HepG2 (cell line): ENCODE measurements around the gene MST1R. TPM values are rescaled to one million over a fixed set of nuclear protein-coding genes. Genes with fewer than 3 reads are reported as not detected.

Experiments
- CENPX ChIP-seq: sonication (generic); formaldehyde crosslinking; IDR thresholded peaks from 2 replicates; pipeline ENCODE4 v1.9.0; 2021; ENCODE audit warnings: mild to moderate bottlenecking, missing genetic modification reagents, moderate library complexity
- CREB1 ChIP-seq, 2 experiments: fragments of 450-650 bp in 1 of 2; IDR thresholded peaks; 2 replicates each; pipeline ENCODE4 v1.6.1; 2016 to 2017; ENCODE audit warnings: control low read depth in 1 of 2, mild to moderate bottlenecking in 1 of 2, missing compliant biosample characterization in 1 of 2, missing genetic modification characterization in 1 of 2
- FOXO1 ChIP-seq: sonication (generic); formaldehyde crosslinking; IDR thresholded peaks from 2 replicates; pipeline ENCODE4 v1.4.0; 2020; ENCODE audit warnings: missing genetic modification reagents
- GABPA ChIP-seq, 2 experiments: IDR thresholded peaks; 2 replicates each; pipeline ENCODE4 v1.6.1; 2011 to 2016; ENCODE audit warnings: low read depth in 2 of 2, low read length in 1 of 2, missing biosample characterization in 1 of 2, missing genetic modification characterization in 1 of 2
- ZNF33A ChIP-seq: sonication (generic); formaldehyde crosslinking; IDR thresholded peaks from 2 replicates; pipeline ENCODE4 v1.5.1; 2020; ENCODE audit warnings: missing genetic modification reagents, mild to moderate bottlenecking, moderate library complexity, borderline replicate concordance
- ZNF510 ChIP-seq: sonication (generic); formaldehyde crosslinking; IDR thresholded peaks from 2 replicates; pipeline ENCODE4 v1.4.0; 2020; ENCODE audit warnings: low read depth, mild to moderate bottlenecking, missing genetic modification reagents
- ZNF569 ChIP-seq: sonication (generic); formaldehyde crosslinking; IDR thresholded peaks from 2 replicates; pipeline ENCODE4 v1.5.0; 2020; ENCODE audit warnings: mild to moderate bottlenecking, missing genetic modification reagents, moderate library complexity, borderline replicate concordance
- polyA plus RNA-seq, 8 experiments: library from polyadenylated mRNA; depleted of rRNA in 3 of 8; stranded (reverse) in 7 of 8; unstranded in 1 of 8; fragments of >200 nt; fragmentation: Illumina TruSeq in 4 of 8; extraction: Trizol in 4 of 8; gene quantifications; 2 replicates each; pipeline versions ENCODE4 v1.2.1 to v1.2.3, GENCODE V29; 2011 to 2016; ENCODE audit warnings: low read depth in 4 of 8, missing spikeins in 1 of 8, mixed read lengths in 1 of 8; ENCODE audit not compliant: insufficient read depth in 1 of 8
- total RNA-seq, 5 experiments: library from RNA; depleted of rRNA; stranded (reverse); fragments of >200 nt; fragmentation: Illumina TruSeq; extraction: Trizol; gene quantifications; 2 replicates each; pipeline ENCODE4 v1.2.3, GENCODE V29; 2016; ENCODE audit warnings: low read depth in 1 of 5
- TF ChIP-seq, protein P1 (sequence below), 2 experiments: sonication (generic) in 1 of 2; formaldehyde crosslinking in 1 of 2; IDR thresholded peaks; 2 replicates each; pipeline versions ENCODE4 v1.6.1 to v1.9.0; 2014 to 2022; ENCODE audit warnings: antibody characterized with exemption in 1 of 2, borderline replicate concordance in 1 of 2, inconsistent platforms in 1 of 2, low read depth in 1 of 2, missing genetic modification reagents in 1 of 2
- TF ChIP-seq, protein P2 (sequence below): sonication (generic); formaldehyde crosslinking; IDR thresholded peaks from 2 replicates; pipeline ENCODE4 v1.5.1; 2020; ENCODE audit warnings: missing genetic modification reagents, mild to moderate bottlenecking, borderline replicate concordance
- TF ChIP-seq, protein P3 (sequence below): sonication (generic); formaldehyde crosslinking; IDR thresholded peaks from 2 replicates; pipeline ENCODE4 v1.5.1; 2020; ENCODE audit warnings: mild to moderate bottlenecking, missing genetic modification reagents, borderline replicate concordance

MST1R gene
- total and polyA plus RNA-seq, 2 of the 13 experiments (the other 11 are each of a cell fraction or from before 2014, with no cell fraction given) = 0.11 to 0.77 TPM

DNA sequence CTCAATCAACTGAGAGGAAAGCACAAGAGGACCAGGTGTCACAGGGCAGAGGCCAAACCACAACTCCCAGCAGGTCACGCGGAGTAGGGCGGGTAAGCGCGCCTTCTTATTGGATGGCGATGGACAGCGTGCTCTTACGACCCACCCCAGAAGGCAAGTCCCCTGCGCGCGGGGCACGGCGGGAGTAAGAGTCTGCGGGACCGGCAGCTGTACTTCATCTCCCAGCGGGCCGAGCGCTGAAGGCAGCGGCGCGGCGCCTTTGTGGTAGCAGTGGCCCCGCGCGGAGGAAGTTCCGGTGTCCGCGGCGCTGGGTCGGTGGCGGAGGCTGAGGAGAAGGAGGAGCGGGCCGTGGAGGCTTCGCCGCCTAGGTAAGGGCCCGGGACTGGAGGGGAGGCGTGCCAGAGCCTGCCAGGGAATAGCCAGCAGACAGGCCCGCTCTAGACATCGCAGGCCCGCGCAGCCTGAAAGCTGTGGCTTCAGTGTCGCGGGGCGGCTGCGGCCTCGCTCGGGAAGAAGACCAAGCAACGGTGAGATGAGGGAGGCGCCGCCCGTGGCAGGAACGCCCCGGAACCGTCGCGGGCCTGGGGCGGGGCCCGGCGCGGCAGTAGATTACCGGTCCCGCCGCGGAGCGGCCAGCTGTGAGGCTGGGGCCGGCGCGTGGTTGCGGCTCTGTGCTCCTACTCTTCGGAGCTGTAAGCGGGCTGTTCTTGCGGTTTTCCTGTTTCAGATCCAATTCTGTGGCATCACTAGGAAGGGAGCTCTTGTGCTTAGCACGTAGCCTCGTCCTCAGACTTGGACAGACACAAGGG is 36.4 kb upstream of the MST1R start, which contains the start of gene RBM6 (continued):
- TF ChIP-seq, protein P1, sequence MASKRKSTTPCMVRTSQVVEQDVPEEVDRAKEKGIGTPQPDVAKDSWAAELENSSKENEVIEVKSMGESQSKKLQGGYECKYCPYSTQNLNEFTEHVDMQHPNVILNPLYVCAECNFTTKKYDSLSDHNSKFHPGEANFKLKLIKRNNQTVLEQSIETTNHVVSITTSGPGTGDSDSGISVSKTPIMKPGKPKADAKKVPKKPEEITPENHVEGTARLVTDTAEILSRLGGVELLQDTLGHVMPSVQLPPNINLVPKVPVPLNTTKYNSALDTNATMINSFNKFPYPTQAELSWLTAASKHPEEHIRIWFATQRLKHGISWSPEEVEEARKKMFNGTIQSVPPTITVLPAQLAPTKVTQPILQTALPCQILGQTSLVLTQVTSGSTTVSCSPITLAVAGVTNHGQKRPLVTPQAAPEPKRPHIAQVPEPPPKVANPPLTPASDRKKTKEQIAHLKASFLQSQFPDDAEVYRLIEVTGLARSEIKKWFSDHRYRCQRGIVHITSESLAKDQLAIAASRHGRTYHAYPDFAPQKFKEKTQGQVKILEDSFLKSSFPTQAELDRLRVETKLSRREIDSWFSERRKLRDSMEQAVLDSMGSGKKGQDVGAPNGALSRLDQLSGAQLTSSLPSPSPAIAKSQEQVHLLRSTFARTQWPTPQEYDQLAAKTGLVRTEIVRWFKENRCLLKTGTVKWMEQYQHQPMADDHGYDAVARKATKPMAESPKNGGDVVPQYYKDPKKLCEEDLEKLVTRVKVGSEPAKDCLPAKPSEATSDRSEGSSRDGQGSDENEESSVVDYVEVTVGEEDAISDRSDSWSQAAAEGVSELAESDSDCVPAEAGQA (IDR thresholded peaks at IDR 0.05; ENCODE audit: low read depth) = peak; percentile 69; the same call in 1 of the 2 replicates
- TF ChIP-seq, protein P1 (CRISPR knock-in tag; IDR thresholded peaks at IDR 0.05; ENCODE audit: borderline replicate concordance) = 0 out of 2 replicates have a peak, but pooled peaks have one; percentile 80
- peak; percentile 52; the same call in 1 of the 2 replicates for TF ChIP-seq ZNF569 (CRISPR knock-in tag)
- peak; percentile 76 for TF ChIP-seq CREB1 (IDR thresholded peaks at IDR 0.05)
- TF ChIP-seq CREB1 (CRISPR knock-in tag; IDR thresholded peaks at IDR 0.05) = peak; percentile 95
- TF ChIP-seq ZNF510 = no peak
- TF ChIP-seq, protein P2, sequence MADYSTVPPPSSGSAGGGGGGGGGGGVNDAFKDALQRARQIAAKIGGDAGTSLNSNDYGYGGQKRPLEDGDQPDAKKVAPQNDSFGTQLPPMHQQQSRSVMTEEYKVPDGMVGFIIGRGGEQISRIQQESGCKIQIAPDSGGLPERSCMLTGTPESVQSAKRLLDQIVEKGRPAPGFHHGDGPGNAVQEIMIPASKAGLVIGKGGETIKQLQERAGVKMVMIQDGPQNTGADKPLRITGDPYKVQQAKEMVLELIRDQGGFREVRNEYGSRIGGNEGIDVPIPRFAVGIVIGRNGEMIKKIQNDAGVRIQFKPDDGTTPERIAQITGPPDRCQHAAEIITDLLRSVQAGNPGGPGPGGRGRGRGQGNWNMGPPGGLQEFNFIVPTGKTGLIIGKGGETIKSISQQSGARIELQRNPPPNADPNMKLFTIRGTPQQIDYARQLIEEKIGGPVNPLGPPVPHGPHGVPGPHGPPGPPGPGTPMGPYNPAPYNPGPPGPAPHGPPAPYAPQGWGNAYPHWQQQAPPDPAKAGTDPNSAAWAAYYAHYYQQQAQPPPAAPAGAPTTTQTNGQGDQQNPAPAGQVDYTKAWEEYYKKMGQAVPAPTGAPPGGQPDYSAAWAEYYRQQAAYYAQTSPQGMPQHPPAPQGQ (CRISPR knock-in tag) = no peak
- TF ChIP-seq ZNF33A (CRISPR knock-in tag) = peak; percentile 77; the same call in 1 of the 2 replicates
- peak; percentile 46; the same call in 1 of the 2 replicates for TF ChIP-seq FOXO1 (CRISPR knock-in tag)
- peak; percentile 82 for TF ChIP-seq GABPA (IDR thresholded peaks at IDR 0.05; ENCODE audit: low read depth, low read length)
- TF ChIP-seq GABPA (CRISPR knock-in tag; IDR thresholded peaks at IDR 0.05; ENCODE audit: low read depth) = peak; percentile 93
- TF ChIP-seq CENPX (CRISPR knock-in tag) = no peak
- TF ChIP-seq, protein P3, sequence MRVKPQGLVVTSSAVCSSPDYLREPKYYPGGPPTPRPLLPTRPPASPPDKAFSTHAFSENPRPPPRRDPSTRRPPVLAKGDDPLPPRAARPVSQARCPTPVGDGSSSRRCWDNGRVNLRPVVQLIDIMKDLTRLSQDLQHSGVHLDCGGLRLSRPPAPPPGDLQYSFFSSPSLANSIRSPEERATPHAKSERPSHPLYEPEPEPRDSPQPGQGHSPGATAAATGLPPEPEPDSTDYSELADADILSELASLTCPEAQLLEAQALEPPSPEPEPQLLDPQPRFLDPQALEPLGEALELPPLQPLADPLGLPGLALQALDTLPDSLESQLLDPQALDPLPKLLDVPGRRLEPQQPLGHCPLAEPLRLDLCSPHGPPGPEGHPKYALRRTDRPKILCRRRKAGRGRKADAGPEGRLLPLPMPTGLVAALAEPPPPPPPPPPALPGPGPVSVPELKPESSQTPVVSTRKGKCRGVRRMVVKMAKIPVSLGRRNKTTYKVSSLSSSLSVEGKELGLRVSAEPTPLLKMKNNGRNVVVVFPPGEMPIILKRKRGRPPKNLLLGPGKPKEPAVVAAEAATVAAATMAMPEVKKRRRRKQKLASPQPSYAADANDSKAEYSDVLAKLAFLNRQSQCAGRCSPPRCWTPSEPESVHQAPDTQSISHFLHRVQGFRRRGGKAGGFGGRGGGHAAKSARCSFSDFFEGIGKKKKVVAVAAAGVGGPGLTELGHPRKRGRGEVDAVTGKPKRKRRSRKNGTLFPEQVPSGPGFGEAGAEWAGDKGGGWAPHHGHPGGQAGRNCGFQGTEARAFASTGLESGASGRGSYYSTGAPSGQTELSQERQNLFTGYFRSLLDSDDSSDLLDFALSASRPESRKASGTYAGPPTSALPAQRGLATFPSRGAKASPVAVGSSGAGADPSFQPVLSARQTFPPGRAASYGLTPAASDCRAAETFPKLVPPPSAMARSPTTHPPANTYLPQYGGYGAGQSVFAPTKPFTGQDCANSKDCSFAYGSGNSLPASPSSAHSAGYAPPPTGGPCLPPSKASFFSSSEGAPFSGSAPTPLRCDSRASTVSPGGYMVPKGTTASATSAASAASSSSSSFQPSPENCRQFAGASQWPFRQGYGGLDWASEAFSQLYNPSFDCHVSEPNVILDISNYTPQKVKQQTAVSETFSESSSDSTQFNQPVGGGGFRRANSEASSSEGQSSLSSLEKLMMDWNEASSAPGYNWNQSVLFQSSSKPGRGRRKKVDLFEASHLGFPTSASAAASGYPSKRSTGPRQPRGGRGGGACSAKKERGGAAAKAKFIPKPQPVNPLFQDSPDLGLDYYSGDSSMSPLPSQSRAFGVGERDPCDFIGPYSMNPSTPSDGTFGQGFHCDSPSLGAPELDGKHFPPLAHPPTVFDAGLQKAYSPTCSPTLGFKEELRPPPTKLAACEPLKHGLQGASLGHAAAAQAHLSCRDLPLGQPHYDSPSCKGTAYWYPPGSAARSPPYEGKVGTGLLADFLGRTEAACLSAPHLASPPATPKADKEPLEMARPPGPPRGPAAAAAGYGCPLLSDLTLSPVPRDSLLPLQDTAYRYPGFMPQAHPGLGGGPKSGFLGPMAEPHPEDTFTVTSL (CRISPR knock-in tag) = 0 out of 2 replicates have a peak, but pooled peaks have one; percentile 40
